G401 (cell line): ENCODE measurements around the gene CYREN. TPM values are rescaled to one million over a fixed set of nuclear protein-coding genes. Genes with fewer than 3 reads are reported as not detected.
A peak's percentile ranks its signal among the peaks of the same experiment; 100 is the strongest.
"Not testable (repeated sequence)": the region's sequence is repeated elsewhere in the genome, so short reads cannot be mapped to it uniquely, and the experiment has no call there.

Source experiments
- DNase-seq: peaks from one replicate; pipeline ENCODE4 v3.0.0-alpha.2; 2015; ENCODE audit warnings: low spot score
- in situ Hi-C: cut with HindIII; loops from 2 replicates; pipeline ENCODE4 v1.10.0; 2016; ENCODE audit warnings: low sequenced_read_pairs, mixed read lengths
- total RNA-seq: library from RNA; depleted of rRNA; stranded (reverse); fragments of >200 nt; shearing (Covaris generic); gene quantifications from 2 replicates; pipeline ENCODE4 v1.2.3, GENCODE V29; 2014; rRNA removed

Gene CYREN, protein sequence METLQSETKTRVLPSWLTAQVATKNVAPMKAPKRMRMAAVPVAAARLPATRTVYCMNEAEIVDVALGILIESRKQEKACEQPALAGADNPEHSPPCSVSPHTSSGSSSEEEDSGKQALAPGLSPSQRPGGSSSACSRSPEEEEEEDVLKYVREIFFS
- total RNA-seq: 65.5 and 72.8 TPM in 2 replicates

DNA sequence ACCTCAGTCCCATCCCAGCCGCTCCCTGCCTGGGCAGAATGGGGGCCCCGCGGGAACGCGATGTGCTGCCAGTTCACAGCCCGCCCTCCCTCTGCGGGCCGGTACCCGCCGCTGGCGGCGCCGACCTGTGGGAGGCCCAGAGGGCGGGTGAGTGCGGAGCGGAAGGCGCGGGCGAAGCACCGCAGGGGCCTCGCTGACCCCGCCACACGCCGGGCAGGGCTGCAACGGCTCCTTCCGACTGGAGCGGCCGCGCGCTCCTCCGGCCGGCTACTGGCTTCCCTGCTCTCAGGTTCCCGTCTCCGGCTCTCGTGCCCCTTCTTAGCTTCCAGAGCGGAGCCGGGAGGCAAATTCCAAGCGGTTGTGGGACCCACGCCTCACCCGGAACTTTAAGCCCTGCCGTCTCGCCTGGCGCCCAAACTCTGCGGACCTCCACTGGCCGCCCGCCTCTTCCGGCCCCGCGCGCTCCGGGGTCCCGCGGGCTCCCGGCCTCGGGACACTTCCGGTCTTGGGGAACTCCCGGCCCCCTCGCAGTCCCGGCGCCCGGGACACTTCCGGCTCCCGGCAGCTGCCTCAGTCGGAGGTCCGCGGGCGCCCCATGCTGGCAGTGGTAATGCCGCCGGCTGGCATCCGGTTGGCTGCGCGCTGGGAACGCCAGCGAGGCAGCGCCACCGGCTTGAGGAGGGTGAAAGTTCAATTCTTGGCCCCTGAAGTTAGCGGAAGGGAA is at the start of gene CYREN:
Gene CYREN, minus strand, starts transcription at position 434 of the 724 bp plus-strand sequence. CDS start 1,785 bp downstream, outside the sequence.
- in situ Hi-C loops: no loop called here
- peak; percentile 76 for DNase-seq

DNA sequence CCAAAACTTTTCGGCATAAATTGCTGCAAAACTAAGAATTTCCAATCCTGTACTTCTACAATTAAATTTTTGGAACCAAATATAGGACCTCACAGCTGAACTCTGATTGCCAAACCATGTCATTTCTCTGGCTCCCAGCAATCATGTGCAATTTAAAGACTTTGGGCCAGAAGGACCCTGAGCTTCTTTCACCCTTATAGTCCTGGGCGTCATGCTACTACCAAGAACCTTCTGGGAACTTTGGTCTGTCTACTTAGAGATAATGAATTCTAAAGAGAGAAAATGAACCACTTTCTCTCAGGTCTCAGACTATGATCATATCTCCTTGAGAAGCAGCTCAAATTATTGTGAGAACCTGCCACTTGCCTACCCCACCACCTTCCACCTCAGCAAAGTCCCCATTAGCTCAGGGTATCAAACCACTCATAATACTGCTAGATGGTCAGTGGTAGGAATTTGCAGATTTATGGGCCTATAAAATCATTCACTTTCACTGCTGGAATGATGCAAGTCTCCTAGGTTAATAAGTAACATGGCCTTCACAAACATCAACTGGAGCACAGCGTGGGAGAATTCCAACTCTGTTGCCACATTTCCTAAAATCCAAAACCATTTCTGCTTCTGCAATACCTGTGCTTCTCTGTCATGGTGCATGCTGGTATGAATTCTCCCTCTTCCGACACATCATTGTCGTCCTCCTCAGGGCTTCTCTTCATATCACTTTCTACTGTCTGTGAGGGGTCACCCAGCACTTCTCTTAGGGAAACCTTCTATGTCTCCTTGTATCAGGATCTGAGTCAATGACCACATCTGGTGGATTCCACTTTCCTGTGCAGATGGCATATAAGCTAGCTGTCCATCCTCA is 47.4 kb upstream of the CYREN start:
- no peak for DNase-seq
- in situ Hi-C loops: no loop called here

DNA sequence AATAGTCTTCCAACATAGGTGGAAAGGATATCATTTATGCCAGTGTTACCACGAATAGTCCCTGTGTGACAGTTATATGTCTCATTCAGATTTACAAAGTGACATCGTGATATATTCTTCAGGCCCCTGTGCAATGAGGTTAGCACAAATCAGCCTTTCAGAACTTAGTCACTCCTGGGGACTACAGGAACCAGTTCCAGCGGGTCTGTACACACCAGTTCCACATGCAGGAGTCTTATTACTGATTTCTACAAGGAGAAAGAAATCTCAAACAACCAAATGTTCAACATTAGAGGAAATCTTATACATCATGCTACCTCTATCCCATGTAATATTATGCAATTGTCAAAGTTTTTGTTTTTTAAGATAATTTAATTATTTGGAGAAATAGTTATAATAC is 45.2 kb upstream of the CYREN start:
- no peak for DNase-seq
- in situ Hi-C loops: no loop called here

DNA sequence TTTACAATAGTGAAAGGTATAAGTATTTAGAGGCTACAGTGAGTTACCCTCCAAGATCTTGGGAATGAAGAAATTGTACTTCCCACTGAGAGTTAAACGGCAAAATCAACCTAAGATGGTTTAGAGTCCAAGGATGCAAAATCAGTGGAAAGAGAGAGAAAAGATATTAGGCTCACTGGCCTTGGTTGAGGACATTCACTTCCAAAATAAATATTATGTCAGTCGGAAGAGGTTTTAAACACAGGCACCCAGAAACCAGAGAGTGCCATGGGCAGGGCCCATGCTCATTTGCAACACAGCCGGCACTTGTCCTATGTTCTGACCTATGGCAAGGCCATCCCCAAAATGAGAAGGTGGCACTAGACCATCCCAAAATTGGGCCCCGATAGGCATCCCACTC is 44.7 kb upstream of the CYREN start:
- DNase-seq: no peak
- in situ Hi-C loops: no loop called here

DNA sequence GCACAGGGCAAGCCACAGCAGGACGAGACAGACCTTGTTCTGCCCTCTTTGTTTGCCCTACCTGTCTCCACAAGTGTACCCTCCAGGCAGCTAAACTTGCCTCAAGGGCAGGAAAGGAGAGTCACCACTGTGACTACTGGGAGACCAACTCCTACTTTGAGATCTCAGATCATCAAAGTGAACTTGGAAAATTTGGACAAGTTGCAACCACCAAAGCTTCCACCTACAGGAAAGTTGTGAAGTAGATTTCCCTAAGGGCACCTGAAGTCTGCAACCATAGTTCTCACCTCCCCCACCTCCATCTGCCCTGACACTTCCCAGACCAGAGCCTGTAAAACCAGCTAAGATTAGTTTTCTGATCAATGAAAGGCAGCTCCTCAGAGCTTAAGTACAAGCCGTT is 43.3 kb upstream of the CYREN start:
- in situ Hi-C loops: no loop called here
- no peak for DNase-seq

DNA sequence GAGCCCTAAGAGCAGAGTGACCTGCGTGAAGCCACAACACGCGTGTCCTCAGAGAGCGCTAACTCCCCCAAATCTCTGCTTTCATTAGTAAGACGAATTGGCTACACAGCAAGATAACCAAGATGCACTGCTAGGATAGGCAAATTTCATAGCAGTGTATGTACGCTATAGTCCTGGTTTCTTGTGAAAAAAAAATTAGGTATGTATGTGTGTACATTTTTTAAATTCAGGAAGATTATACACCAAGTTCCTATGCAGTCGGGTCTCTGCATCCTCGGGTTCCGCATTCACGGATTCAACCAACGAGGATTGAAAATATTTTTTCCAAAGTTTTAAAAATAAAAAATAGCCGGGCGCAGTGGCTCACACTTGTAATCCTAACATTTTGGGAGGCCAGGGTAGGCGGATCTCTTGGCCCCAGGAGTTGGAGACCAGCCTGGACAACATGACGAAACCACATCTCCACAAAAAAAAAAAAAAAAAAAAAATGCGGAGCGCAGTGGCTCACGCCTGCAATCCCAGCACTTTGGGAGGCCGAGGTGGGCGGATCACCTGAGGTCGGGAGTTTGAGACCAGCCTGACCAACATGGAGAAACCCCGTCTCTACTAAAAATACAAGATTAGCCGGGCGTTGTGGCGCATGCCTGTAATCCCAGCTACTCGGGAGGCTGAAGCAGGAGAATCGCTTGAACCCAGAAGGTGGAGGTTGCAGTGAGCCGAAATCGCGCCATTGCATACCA is 41.6 kb upstream of the CYREN start:
- DNase-seq: peak; percentile 73
- in situ Hi-C loops: not testable (repeated sequence)

DNA sequence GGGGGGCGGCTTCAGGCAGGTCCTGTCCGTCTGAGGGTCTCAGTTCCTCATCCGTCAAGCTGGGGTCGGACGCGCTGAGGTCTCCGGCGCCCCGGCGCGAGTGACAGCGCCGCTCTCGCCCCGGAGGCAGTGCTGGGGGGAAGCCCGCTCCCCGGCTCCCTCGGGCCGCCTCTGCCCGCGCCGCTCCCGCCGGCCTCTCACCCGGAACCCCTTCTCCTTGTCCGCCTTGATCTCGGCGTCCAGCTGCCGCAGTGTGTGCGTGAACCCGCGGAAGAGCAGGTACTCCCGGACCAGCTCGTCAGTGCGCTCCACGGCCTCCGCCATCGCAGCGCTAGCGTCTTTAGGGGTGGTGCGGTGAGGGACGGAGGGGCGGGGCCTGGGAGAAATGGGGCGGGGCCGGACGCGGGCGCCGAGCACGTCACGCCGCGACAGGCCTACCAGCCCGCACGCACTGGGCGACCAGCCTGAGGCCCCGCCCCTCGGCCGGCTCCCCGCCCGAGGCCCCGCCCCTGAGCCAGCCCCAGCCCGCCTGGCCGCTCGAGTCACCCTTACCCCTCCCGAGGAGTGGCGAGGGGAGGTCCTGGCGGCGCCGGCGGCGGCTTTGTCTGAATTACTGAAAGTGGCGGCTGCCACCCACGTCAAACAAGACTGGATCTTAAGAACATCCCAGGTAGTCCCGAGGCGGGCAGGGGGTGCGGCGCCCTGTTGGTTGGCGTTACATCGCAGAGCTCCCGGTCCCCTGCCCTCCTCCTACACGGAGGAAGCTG is 40.9 kb upstream of the CYREN start, which contains the start of gene WDR91:
Gene WDR91, minus strand, starts transcription at position 348 of the 767 bp plus-strand sequence. Its CDS starts 24 bp downstream, at position 324.
- in situ Hi-C loops: no loop called here
- peak; percentile 97 for DNase-seq

DNA sequence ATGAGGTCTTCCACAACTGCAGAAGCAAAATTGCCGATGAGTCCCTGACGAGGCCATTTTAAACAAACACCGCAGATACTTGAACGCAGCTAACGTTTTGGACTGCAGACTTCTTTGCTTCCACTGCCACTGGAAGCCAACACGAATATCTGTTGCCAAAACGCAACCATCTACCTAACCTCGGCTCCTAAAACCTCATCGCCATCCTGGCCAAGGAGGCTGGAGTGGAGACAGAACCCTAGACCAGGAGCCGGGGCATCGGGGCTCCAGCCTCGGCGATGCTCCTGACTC is 40.3 kb upstream of the CYREN start:
- DNase-seq: peak; percentile 56
- in situ Hi-C loops: no loop called here

DNA sequence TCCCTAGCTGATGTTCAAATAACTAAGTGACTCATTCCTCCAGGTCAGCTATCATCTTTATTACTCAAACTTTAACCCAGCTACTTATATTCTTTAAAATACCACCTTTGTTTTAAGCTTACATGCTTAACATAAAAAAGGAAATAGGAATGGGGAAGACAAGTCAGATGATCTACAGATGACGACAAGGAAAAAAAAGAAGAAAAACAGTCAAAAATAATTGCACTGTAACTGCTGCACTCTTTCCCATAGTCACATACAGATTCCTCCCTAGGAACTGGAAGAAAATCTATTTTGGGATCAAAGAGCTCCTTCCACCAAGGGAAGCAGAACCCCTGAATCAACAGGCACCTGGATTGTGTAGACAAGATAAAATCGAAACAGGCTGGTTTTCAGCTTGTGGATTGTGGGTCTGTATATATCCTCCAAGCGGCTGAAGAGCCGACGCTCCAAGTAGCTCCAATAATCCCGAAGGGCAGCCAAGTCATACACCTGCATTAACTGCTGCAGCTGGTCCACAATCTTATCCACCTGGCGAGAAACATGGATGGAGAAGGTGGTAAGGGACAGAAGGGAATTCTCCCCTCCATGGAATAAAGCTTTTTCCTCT is 38.8 kb upstream of the CYREN start:
- no peak for DNase-seq
- in situ Hi-C loops: no loop called here

DNA sequence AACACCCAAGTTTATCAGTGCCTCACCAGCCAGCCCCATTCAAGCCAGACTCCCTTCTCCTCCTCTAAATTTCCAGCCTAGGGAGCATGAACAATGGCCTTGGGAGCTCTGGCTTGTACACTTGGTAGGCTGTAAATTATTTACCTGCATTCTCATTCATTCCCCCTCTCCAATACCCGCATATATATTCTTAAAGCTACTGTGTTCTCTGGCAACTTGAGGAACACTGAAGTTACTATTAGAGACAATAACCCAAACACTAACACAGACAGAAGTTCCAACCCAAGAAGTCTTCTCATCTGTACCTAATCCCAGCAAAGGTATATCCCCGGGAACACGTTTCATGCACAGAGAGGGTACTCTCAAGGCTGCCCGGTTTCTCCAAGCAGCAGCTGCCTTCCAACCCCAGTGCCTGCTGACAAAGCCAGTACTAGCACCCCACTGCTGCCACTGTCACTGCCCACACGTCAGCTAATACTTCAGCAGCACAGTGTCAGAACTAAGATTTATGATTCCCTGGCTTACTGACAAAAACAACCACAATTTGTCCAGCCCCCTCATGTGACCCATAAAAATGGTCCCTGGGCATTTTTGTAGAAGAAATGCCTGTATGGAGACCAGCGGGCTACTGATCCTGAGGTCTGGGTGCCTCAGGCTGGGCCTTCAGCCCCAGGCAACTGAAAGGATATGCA is 37.7 kb upstream of the CYREN start:
- in situ Hi-C loops: no loop called here

DNA sequence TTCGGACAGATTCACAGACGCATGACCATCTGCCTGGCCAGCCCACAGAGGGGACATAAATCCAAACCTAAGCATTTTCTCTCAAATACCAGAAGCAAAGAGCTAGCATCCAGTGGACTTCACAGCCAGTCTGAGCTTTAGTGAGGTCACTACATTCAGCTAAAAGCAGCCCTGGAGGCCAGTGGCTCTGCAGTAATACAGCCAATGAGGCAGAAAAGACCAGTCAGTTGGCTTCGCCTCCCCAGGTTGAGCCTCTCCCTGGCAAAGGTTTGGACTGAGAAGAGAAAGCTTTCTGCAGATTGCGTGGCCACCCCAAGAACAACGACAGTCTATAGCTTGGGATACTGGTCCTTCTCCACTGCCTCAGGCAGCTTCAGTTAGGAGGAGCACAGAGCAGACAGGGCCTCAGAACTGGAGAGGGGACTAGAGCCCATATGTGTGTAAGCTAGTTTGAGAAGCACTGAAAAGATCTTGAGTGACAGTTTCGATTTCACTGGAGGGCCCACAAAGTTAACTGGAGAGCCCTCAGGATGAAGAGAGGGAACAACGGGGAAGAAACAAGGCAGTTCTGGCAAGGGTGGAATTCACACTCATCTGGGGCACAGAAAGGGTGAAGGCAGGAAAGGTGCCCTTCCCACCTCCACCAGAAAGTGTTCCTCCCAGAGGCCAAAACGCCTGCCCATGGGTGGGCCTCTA is 37.0 kb upstream of the CYREN start:
- DNase-seq: peak; percentile 34
- in situ Hi-C loops: no loop called here

More for the DNA sequence above, 37.7 kb upstream of the CYREN start:
- DNase-seq: no peak

DNA sequence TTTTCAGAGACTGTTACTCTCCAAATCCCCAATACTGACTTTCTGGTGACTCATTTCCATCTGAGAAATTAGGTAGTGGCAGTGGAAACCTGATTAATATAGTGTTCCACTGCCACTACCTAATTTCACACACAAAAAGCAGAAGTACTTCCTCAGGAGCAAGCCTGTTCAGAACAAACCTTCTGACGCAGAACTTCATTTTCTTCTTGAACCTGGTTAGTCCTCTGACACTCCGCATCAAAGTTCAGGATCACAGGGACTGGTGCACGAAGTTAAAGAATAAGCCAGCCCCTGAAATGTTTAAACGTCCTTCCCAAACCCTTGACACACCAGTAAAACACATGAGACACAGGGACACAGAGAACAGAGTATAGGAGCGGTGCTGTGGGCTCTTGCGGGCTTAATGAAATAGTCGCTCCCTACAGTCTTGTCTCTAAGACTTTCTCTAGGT is 36.5 kb upstream of the CYREN start:
- DNase-seq: no peak
- in situ Hi-C loops: no loop called here

DNA sequence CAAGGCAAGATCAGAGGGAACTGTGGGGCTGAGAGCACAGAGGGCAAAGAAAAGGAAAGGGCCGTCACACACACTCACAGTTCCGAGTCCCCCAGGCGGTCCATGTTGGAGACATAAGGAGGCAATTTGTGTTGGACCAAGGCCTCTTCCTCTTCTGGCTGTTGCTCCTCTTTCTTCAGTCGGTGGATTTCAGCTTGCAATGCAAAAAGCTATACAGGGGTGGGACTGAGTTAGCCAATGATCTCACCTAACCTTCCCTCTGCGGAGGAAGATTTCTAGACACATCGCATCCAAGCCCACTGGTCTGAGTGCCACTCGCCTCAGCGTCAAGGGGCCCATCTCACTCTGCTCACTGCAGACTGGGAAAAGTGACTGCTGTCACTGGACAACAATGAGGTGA is 35.3 kb upstream of the CYREN start:
- in situ Hi-C loops: no loop called here
- no peak for DNase-seq

DNA sequence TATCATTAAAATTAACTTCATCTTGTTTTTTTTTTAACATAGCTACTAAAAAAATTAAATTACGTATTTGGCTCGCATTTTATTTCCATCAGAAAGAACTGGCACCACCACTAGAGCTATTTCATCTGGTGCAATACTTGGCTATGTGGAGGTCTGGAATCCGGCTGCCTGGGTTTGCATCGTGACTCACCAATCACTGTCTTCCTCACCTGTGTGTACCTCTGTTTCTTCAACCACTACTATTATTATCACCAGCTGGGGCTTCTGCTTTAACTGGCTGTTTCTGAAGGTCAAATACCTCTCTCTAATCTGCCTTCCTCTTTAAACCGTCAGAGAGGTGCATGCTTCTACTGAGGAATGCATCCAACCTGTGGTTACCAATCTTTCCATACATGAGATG is 34.4 kb upstream of the CYREN start:
- in situ Hi-C loops: no loop called here
- DNase-seq: no peak

DNA sequence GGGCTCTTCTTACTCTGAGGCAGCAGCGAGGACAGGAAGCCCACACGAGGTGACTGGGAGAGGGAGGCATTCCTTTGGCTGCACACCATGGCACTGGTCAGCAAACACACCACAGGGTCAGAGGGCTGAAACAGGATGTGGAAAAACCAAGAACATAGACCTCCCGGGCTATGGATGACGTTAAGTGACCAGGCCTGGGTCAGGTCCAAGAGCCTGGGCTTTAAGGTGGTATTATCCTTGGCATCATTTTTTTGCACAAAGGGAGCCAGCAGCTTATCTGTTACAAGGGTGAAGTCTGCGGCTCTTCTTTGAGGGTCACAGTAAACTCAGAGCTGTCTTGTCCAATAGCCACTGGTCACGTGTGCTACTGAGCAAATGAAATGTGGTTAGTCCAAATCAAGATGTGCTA is 33.8 kb upstream of the CYREN start:
- in situ Hi-C loops: no loop called here
- DNase-seq: no peak

DNA sequence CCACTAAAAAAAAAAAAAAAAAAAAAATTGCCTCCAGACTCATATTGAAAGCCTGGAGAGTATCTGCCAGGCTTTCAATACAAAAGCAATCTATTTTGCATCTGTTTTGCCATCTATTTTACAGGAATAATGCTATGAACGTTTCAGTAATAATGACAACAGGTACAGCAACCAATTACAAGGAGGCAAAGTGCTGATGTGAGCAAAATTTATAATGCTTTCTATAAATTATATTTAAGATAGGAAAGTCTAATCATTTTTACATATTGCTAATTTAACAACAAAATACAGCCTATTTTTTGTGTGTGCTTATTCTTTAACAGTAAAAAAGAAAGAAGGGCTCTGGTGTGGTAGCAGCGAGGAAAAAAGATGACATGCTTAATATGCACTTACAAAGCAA is 30.8 kb upstream of the CYREN start:
- no peak for DNase-seq
- in situ Hi-C loops: no loop called here

DNA sequence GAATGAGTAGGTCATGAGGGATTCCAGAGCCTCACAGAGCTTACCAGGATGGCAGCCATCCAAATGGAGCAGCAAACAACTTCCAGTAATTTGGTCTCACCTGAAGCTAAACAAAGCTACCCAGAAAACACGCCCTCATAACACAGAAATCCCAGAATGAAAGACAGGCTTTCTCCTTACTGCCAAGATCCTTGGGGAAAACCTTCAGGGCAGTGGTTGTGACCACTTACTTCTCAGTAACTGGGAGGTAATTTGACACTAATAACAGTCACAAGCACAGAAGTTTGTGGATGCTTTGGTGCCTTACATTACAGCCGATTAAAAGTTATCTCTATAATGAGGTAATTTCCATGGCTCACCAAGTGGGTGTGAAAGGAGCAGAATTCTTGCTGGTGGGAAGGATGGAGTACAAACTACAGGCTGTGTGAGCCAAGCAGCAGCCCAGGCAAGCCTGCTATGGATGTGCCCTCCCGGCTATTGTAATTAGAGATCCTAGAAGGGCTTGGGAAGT is 30.4 kb upstream of the CYREN start:
- DNase-seq: no peak
- in situ Hi-C loops: no loop called here
